ENCODE data around the gene CD93. TPM values are rescaled to one million over a fixed set of nuclear protein-coding genes. Genes with fewer than 3 reads are reported as not detected.

The CD93 gene
- total RNA-seq, 2 experiments from 2014 or later, result 0.11 TPM

DNA sequence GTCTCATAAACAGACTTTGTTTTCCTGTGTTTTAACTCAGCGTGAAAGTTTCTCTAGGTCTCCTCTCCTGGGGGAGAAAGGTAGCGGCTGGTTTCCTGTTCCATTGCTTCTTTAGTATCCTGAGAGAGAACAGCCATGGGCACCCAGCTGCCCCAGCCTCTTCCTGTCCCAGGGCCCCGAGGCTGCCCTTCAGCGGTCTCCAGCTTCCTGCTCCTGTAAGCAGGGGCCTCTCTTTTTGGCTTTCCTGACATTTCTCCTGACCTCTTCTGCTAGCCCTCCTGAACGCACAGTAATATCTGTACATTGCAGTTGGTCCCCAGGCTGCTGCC lies 53.4 kb downstream of the CD93 start:
- Mint-ChIP-seq H3K27me3 (peaks cover 10% of the 10 kb centered on the region), H3K36me3 (ENCODE audit: low read depth) (no peaks in the 10 kb centered on the region), H3K27ac (no peak overlapping the region), H3K9me3 (no peaks in the 10 kb centered on the region), H3K4me1 (ENCODE audit: low read depth) (no peaks in the 10 kb centered on the region), H3K4me3 (no peak overlapping the region)
- ATAC-seq (no peak), DNase-seq (no peak)
- ChIA-PET CTCF (no interaction called here), POLR2A (no interaction called here)
- intact Hi-C loops (cut with micrococcal nuclease), result no loop called here
- TF ChIP-seq CTCF (IDR thresholded peaks at IDR 0.05), result no peak

DNA sequence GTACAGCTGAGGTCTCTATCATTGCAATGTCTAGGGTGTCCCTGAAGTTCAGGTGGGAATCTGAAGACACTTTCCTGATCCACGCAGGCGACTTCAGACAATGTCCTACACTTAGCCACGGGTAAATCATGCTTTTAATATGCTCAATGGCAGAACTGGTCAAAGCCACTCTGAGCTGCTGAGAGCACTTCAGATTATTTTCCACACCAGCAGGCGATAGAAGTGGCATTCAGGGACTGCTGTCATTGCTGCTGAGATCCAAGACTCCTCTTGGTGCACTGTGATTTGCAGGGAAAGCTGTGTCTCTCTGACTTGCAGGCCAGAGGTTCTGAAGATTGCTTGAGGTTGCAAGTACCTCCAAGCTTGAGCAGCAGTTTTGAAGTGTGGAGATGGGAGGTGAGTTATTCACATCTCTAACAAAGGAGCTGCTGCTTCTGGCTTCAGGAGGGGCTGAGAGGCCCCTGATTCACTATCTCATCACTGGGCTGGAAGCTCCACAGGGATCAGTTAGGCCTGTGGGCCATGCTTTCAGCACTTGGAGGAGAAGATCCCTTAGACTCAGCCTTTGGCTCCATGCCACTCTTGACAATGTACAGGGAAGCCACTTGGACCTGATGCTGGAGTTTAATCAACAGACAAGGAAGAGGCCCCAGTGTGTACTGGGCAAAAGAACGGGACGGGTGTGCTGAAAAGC lies 53.9 kb downstream of the CD93 start:
- CTCF ChIA-PET, result no interaction called here
- no peaks in the 10 kb centered on the region for H3K36me3 Mint-ChIP-seq (ENCODE audit: low read depth)
- H3K4me3 Mint-ChIP-seq, result no peak overlapping the region
- no peak for ATAC-seq
- H3K27ac Mint-ChIP-seq, result no peak overlapping the region
- no peaks in the 10 kb centered on the region for H3K9me3 Mint-ChIP-seq
- POLR2A ChIA-PET, result no interaction called here
- no peak for TF ChIP-seq CTCF (IDR thresholded peaks at IDR 0.05)
- DNase-seq, result no peak
- H3K4me1 Mint-ChIP-seq (ENCODE audit: low read depth), result no peaks in the 10 kb centered on the region
- H3K27me3 Mint-ChIP-seq, result peaks cover 9% of the 10 kb centered on the region
- intact Hi-C loops (cut with micrococcal nuclease), result no loop called here

DNA sequence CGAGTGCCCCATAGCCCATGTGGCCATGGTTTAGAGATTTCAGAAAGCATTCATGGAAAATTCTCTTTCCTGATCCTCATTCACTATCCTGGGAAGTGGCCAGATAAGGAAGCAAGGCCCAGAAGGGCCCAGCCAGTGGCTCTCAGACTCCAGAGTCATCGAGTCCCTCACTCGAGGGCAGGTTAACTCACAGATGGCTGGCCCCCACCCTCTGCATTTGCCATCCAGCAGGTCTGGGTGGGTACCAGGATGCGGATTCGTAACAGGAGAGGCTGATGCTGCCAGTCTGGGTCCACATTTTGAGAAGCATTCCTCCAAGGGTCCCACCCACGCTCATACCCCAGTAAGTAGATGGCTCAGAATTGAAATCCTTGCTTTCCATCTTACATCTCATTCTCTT lies 54.8 kb downstream of the CD93 start:
- ATAC-seq (no peak), DNase-seq (no peak)
- Mint-ChIP-seq H3K27me3 (peaks cover 6% of the 10 kb centered on the region), H3K9me3 (no peaks in the 10 kb centered on the region), H3K4me3 (no peak overlapping the region), H3K4me1 (ENCODE audit: low read depth) (no peaks in the 10 kb centered on the region), H3K36me3 (ENCODE audit: low read depth) (no peaks in the 10 kb centered on the region), H3K27ac (no peak overlapping the region)
- TF ChIP-seq CTCF (IDR thresholded peaks at IDR 0.05), result no peak
- intact Hi-C loops (cut with micrococcal nuclease), result no loop called here
- POLR2A ChIA-PET, result no interaction called here
- CTCF ChIA-PET, result no interaction called here

Other genes starting within 250 kb of the CD93 start
- gene SSTR4, start 51.0 kb downstream of the CD93 start, total RNA-seq, result not detected
- not detected for gene THBD, start 36.7 kb downstream of the CD93 start, total RNA-seq

All from activated CD8-positive, alpha-beta T cell treated with anti-CD3 and anti-CD28 coated beads for 36 hours (primary cell).